GM12878 (cell line): ENCODE data around the gene CAPN3. TPM values are rescaled to one million over a fixed set of nuclear protein-coding genes. Genes with fewer than 3 reads are reported as not detected.

ENCODE experiments used
- ATAC-seq: fragments of 200-7000 bp; cut with Tn5 transposase; 3 replicates; pipeline ENCODE4 v1.9.1; 2020; ENCODE audit warnings: mild to moderate bottlenecking, moderate library complexity
- BruUV-seq: library from RNA; stranded (reverse); fragments of 400-500 nt; replicated peaks from 2 replicates; lab custom pipeline; 2021; lab: Mats Ljungman, UMichigan
- CTCF ChIA-PET: fragments of 300-600 bp; sonication (Branson Sonifier 250); formaldehyde crosslinking; extraction: SDS; loops from one replicate; lab custom pipeline; 2021; ENCODE audit warnings: inconsistent platforms; lab: Yijun Ruan, JAX
- POLR2A ChIA-PET: fragments of 350-600 bp; formaldehyde crosslinking; extraction: SDS; loops from one replicate; lab custom pipeline; 2021; ENCODE audit warnings: inconsistent platforms; lab: Charles Lee
- RAD21 ChIA-PET: fragments of 300-600 bp; sonication (Branson Sonifier 250); formaldehyde crosslinking; loops from one replicate; lab custom pipeline; 2023; ENCODE audit warnings: antibody characterized with exemption; ENCODE audit not compliant: unreplicated experiment; lab: Charles Lee
- SMC1A ChIA-PET: fragments of 300-600 bp; sonication (Branson Sonifier 250); formaldehyde crosslinking; loops from one replicate; lab custom pipeline; 2023; ENCODE audit not compliant: unreplicated experiment, uncharacterized antibody; lab: Charles Lee
- DNase-seq: peaks from one replicate; pipeline ENCODE4 v3.0.0-alpha.2; 2011; ENCODE audit warnings: low read depth, low spot score
- FAIRE-seq: peaks from 3 replicates; lab custom pipeline; 2011; peaks lifted over from hg19 to GRCh38; lab: Jason Lieb, UNC
- H2AFZ ChIP-seq: 2 replicates; pipeline ENCODE4 v1.6.0; 2011; ENCODE audit warnings: low read depth, low read length, control low read depth; ENCODE audit not compliant: control insufficient read depth
- H3K27ac ChIP-seq: 2 replicates; pipeline ENCODE4 v1.5.1; 2011; ENCODE audit warnings: control low read depth; ENCODE audit not compliant: control insufficient read depth, insufficient read depth
- H3K27me3 ChIP-seq, 2 experiments: replicated peaks in 1 of 2; 2 replicates each; pipeline versions ENCODE4 v1.6.0 to v1.6.1; 2011; ENCODE audit warnings: low read length in 1 of 2; ENCODE audit not compliant: control insufficient read depth in 2 of 2, insufficient read depth in 2 of 2
- H3K36me3 ChIP-seq, 2 experiments: 2 replicates each; pipeline ENCODE4 v1.5.1; 2011; ENCODE audit warnings: low read length in 1 of 2; ENCODE audit not compliant: control insufficient read depth in 2 of 2, insufficient read depth in 2 of 2
- H3K4me1 ChIP-seq: 2 replicates; pipeline ENCODE4 v1.6.1; 2011; ENCODE audit warnings: mild to moderate bottlenecking, low read length, moderate library complexity, mixed read lengths; ENCODE audit not compliant: control insufficient read depth, insufficient read depth
- H3K4me2 ChIP-seq: 2 replicates; pipeline ENCODE4 v1.6.0; 2011; ENCODE audit warnings: control low read depth; ENCODE audit not compliant: control insufficient read depth, insufficient read depth
- H3K4me3 ChIP-seq: fragments of 200-600 bp; sonication (generic); 2 replicates; pipeline ENCODE4 v1.5.1; 2016
- H3K79me2 ChIP-seq: 2 replicates; pipeline ENCODE4 v1.6.0; 2011; ENCODE audit warnings: low read length; ENCODE audit not compliant: control insufficient read depth, insufficient read depth
- H3K9ac ChIP-seq: 2 replicates; pipeline ENCODE4 v1.8.0; 2011; ENCODE audit warnings: low read length, control low read depth, mixed read lengths; ENCODE audit not compliant: control insufficient read depth, insufficient read depth
- H3K9me3 ChIP-seq: replicated peaks from 3 replicates; pipeline ENCODE4 v1.5.1; 2011; ENCODE audit warnings: mild to moderate bottlenecking, low read length; ENCODE audit not compliant: control insufficient read depth, insufficient read depth
- H4K20me1 ChIP-seq: 2 replicates; pipeline ENCODE4 v1.6.0; 2011; ENCODE audit not compliant: control insufficient read depth, insufficient read depth
- EZH2 ChIP-seq: IDR thresholded peaks from 2 replicates; pipeline ENCODE4 v1.6.1; 2012; ENCODE audit warnings: low read depth, mild to moderate bottlenecking, control low read depth, inconsistent platforms, low read length, borderline replicate concordance; ENCODE audit not compliant: control insufficient read depth
- GATAD2B ChIP-seq: fragments of 450-650 bp; conservative IDR thresholded peaks from 2 replicates; pipeline ENCODE4 v1.6.1; 2017; ENCODE audit warnings: low read depth, mild to moderate bottlenecking, moderate library complexity
- NR2C1 ChIP-seq: fragments of 450-650 bp; IDR thresholded peaks from 2 replicates; pipeline ENCODE4 v1.6.1; 2017; ENCODE audit warnings: antibody characterized with exemption, mild to moderate bottlenecking, moderate library complexity
- WGBS: methylation state at CpG from one replicate; pipeline ENCODE4 v1.1.6; 2016; ENCODE audit warnings: low lambda C conversion rate; ENCODE audit not compliant: insufficient replicate concordance, insufficient coverage; ENCODE audit errors: missing lambda C conversion rate; 5-methylcytosine and 5-hydroxymethylcytosine counted together
- in situ Hi-C: fragments of 300-500 bp; cut with MboI; formaldehyde crosslinking; loops from 9 replicates; pipeline ENCODE4 v1.14.3; 2018; ENCODE audit warnings: mixed read lengths
- intact Hi-C: fragments of 100-400 bp; cut with micrococcal nuclease; formaldehyde crosslinking; loops from one replicate; pipeline ENCODE4 v1.14.2; 2022; ENCODE audit not compliant: unreplicated experiment
- polyA plus RNA-seq, 11 experiments: library from polyadenylated mRNA; depleted of rRNA in 4 of 11; unstranded in 6 of 11; stranded (reverse) in 5 of 11; fragments of >200 nt; fragmentation: Nextera tagmentation in 4 of 11; fragmentation: Illumina TruSeq in 1 of 11; extraction: Ambion mirVana in 4 of 11; extraction: Trizol in 1 of 11; gene quantifications; 1 replicate in 1 of 11; 2 replicates in 10 of 11; pipeline versions ENCODE4 v1.2.1 to v1.2.3, GENCODE V29; 2011 to 2016; ENCODE audit warnings: inconsistent platforms in 2 of 11, missing spikeins in 2 of 11, low read depth in 1 of 11
- total RNA-seq, 4 experiments: library from RNA; depleted of rRNA in 3 of 4; stranded (reverse); fragments of >200 nt in 3 of 4; fragmentation: Illumina TruSeq in 1 of 4; extraction: Trizol in 1 of 4; gene quantifications; 2 replicates each; pipeline versions ENCODE4 v1.2.1 to v1.2.3, GENCODE V29; 2013 to 2021

CAPN3 gene
- total and polyA plus RNA-seq, 10 of the 15 experiments (the other 5 are each of a cell fraction or from before 2014, with no cell fraction given): 1.1 to 3.8 (median 2.4) TPM

- ChIA-PET CTCF (interaction anchor here (1.2 to 2.3 kb wide), 2 partner anchors 11 kb away, joined by 5 to 9 read pairs; no protein-coding TSS in a partner anchor), RAD21 (no interaction called here), POLR2A (interaction anchor here (0.6 to 0.9 kb wide), 3 partner anchors 112 to 833 kb away, joined by 3 to 4 read pairs (median 4); no protein-coding TSS in a partner anchor), SMC1A (no interaction called here)
- Histone ChIP-seq H4K20me1 (no peaks in the 10 kb centered on the region), H3K27ac (no peak overlapping the region), H2AFZ (no peak overlapping the region), H3K9ac (no peak overlapping the region), H3K9me3 (no peaks in the 10 kb centered on the region; the same call in 1 of the 3 replicates), H3K4me2 (no peak overlapping the region), H3K4me1 (no peaks in the 10 kb centered on the region), H3K27me3 (no peaks in the 10 kb centered on the region), H3K4me3 (no peak overlapping the region), H3K36me3 (no peaks in the 10 kb centered on the region), H3K79me2 (no peaks in the 10 kb centered on the region)
- DNase-seq (no peak), FAIRE-seq (no peak), ATAC-seq (no peak)
- WGBS: 92% methylated on average over 1 of the region's 1 CpG
- no peak for TF ChIP-seq GATAD2B
- no TSS peak for BruUV-seq
- in situ Hi-C loops: no loop called here
- intact Hi-C loops: no loop called here
Observed at GRCh38 chr15:42374810-42375209, 15.5 kb downstream of the CAPN3 start.

GRCh38 chr15:42375252-42375651 is 16.0 kb downstream of the CAPN3 start:
- no peak overlapping the region for H3K4me2 ChIP-seq
- 100% methylated on average over 5 of the region's 5 CpGs for WGBS
- intact Hi-C loops (no loop called here), in situ Hi-C loops (no loop called here)
- no peak overlapping the region for H3K27ac ChIP-seq
- H3K36me3 ChIP-seq: no peaks in the 10 kb centered on the region
- no peaks in the 10 kb centered on the region for H3K79me2 ChIP-seq
- ChIA-PET CTCF (interaction anchor here (0.7 to 2.3 kb wide), 2 partner anchors 9 to 10 kb away, joined by 3 to 9 read pairs; no protein-coding TSS in a partner anchor), RAD21 (no interaction called here), SMC1A (interaction anchor here (1.8 kb wide), 1 partner anchor 241 kb away, joined by 3 read pairs; no protein-coding TSS in a partner anchor), POLR2A (no interaction called here)
- no peak overlapping the region for H3K4me3 ChIP-seq
- no peaks in the 10 kb centered on the region for H3K27me3 ChIP-seq
- TF ChIP-seq EZH2 (no peak), NR2C1 (no peak)
- no peaks in the 10 kb centered on the region for H3K4me1 ChIP-seq
- H2AFZ ChIP-seq: no peak overlapping the region
- H3K9me3 ChIP-seq: no peaks in the 10 kb centered on the region; the same call in 1 of the 3 replicates
- BruUV-seq: no TSS peak
- DNase-seq: no peak
- no peaks in the 10 kb centered on the region for H4K20me1 ChIP-seq
- H3K9ac ChIP-seq: no peak overlapping the region
- ATAC-seq: no peak
- FAIRE-seq: no peak
